ENCODE measurements around the gene MYLK. TPM values are rescaled to one million over a fixed set of nuclear protein-coding genes. Genes with fewer than 3 reads are reported as not detected.

Gene MYLK
- total RNA-seq, 1 donor from 2014 or later: 11.1 TPM

GRCh38 chr3:123668906-123669305, 215.2 kb downstream of the MYLK start:
- no peak overlapping the region for H3K27ac ChIP-seq (replicated peaks)

GRCh38 chr3:123667784-123668183, 216.3 kb downstream of the MYLK start:
- Histone ChIP-seq H3K9me3 (replicated peaks) (no peaks in the 10 kb centered on the region), H3K4me1 (peaks cover 38% of the 10 kb centered on the region), H3K27me3 (ENCODE audit: low read depth) (no peaks in the 10 kb centered on the region), H3K27ac (replicated peaks) (peak overlapping the region; percentile 60), H3K4me3 (no peak overlapping the region), H3K36me3 (no peaks in the 10 kb centered on the region)
- no peak for DNase-seq
- no peak for TF ChIP-seq CTCF (IDR thresholded peaks at IDR 0.05; ENCODE audit: borderline replicate concordance)
- intact Hi-C loops (cut with micrococcal nuclease): no loop called here

More at GRCh38 chr3:123668906-123669305, 215.2 kb downstream of the MYLK start:
- Histone ChIP-seq H3K36me3 (no peaks in the 10 kb centered on the region), H3K9me3 (replicated peaks) (no peaks in the 10 kb centered on the region), H3K4me3 (no peak overlapping the region), H3K27me3 (ENCODE audit: low read depth) (no peaks in the 10 kb centered on the region), H3K4me1 (peaks cover 34% of the 10 kb centered on the region)
- TF ChIP-seq CTCF (IDR thresholded peaks at IDR 0.05; ENCODE audit: borderline replicate concordance): no peak
- DNase-seq: no peak
- intact Hi-C loops (cut with micrococcal nuclease): no loop called here

- Histone ChIP-seq H3K4me1 (peaks cover 68% of the 10 kb centered on the region), H3K9me3 (replicated peaks) (no peaks in the 10 kb centered on the region), H3K27me3 (ENCODE audit: low read depth) (no peaks in the 10 kb centered on the region), H3K27ac (replicated peaks) (no peak overlapping the region), H3K4me3 (no peak overlapping the region), H3K36me3 (no peaks in the 10 kb centered on the region)
- intact Hi-C loops (cut with micrococcal nuclease): no loop called here
- DNase-seq: no peak
- TF ChIP-seq CTCF (IDR thresholded peaks at IDR 0.05; ENCODE audit: borderline replicate concordance): no peak
Observed at GRCh38 chr3:123664753-123665152, 219.4 kb downstream of the MYLK start.

GRCh38 chr3:123663977-123664376, 220.2 kb downstream of the MYLK start:
- H3K27me3 ChIP-seq (ENCODE audit: low read depth): no peaks in the 10 kb centered on the region
- no peaks in the 10 kb centered on the region for H3K36me3 ChIP-seq
- no peak overlapping the region for H3K27ac ChIP-seq (replicated peaks)
- no peak overlapping the region for H3K4me3 ChIP-seq
- DNase-seq: no peak
- no peaks in the 10 kb centered on the region for H3K9me3 ChIP-seq (replicated peaks)
- intact Hi-C loops (cut with micrococcal nuclease): no loop called here
- H3K4me1 ChIP-seq: peaks cover 76% of the 10 kb centered on the region
- TF ChIP-seq CTCF (IDR thresholded peaks at IDR 0.05; ENCODE audit: borderline replicate concordance): no peak

- intact Hi-C loops (cut with micrococcal nuclease): no loop called here
Observed at GRCh38 chr3:123661973-123662372, 222.2 kb downstream of the MYLK start.

More at GRCh38 chr3:123661973-123662372, 222.2 kb downstream of the MYLK start:
- Histone ChIP-seq H3K36me3 (no peaks in the 10 kb centered on the region), H3K4me3 (no peak overlapping the region), H3K27me3 (ENCODE audit: low read depth) (no peaks in the 10 kb centered on the region), H3K27ac (replicated peaks) (peak overlapping the region; percentile 76), H3K9me3 (replicated peaks) (no peaks in the 10 kb centered on the region), H3K4me1 (peaks cover 77% of the 10 kb centered on the region)
- no peak for TF ChIP-seq CTCF (IDR thresholded peaks at IDR 0.05; ENCODE audit: borderline replicate concordance)
- DNase-seq: no peak

Measured in left ventricle myocardium inferior (tissue), 1 donor.